IPS-20b (cell line): ENCODE data around the gene H3-3A.

Experiments used
- H3K27ac ChIP-seq: one replicate; pipeline ENCODE4 v1.5.1; 2013; ENCODE audit warnings: low read length
- H3K27me3 ChIP-seq: 2 replicates; pipeline ENCODE4 v1.6.1; 2013; ENCODE audit warnings: mild to moderate bottlenecking, low read length, inconsistent platforms; ENCODE audit not compliant: insufficient read depth
- H3K36me3 ChIP-seq: 2 replicates; pipeline ENCODE4 v1.6.1; 2013; ENCODE audit warnings: low read depth, mild to moderate bottlenecking, inconsistent platforms, low read length, moderate library complexity; ENCODE audit not compliant: insufficient read depth
- H3K4me1 ChIP-seq: 2 replicates; pipeline ENCODE4 v1.6.1; 2013; ENCODE audit warnings: mild to moderate bottlenecking, control low read depth, inconsistent platforms, low read length, moderate library complexity; ENCODE audit not compliant: insufficient read depth
- H3K4me3 ChIP-seq: 2 replicates; pipeline ENCODE4 v1.5.1; 2013; ENCODE audit warnings: mild to moderate bottlenecking, low read length, inconsistent platforms
- H3K9ac ChIP-seq: 2 replicates; pipeline ENCODE4 v1.6.1; 2013; ENCODE audit warnings: low read depth, mild to moderate bottlenecking, inconsistent platforms, low read length, moderate library complexity
- H3K9me3 ChIP-seq: 2 replicates; pipeline ENCODE4 v1.6.1; 2013; ENCODE audit warnings: mild to moderate bottlenecking, low read depth, low read length, inconsistent platforms; ENCODE audit not compliant: insufficient read depth

H3-3A gene

DNA sequence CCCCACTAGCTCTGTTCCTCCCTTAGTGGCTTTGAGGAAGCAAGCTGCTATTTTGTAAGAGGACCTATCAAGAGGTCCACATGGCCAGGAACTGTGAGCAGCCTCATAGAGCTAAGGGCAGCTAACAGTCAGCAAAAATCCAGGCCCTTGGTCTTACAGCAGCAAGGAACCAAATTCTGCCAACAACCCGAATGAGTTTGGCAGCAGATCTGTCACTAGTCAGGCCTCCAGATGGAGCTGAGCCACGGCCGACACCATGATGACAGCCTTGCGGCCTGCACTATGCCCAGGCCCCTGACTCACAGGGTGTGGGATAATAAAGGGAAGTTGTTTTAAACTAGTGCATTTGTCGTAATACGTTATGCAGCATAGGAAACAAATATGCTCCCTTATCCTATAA is 28.0 kb upstream of the H3-3A start:
- Histone ChIP-seq H3K27me3 (no peaks in the 10 kb centered on the region), H3K9ac (no peak overlapping the region), H3K36me3 (no peaks in the 10 kb centered on the region), H3K9me3 (no peaks in the 10 kb centered on the region), H3K4me3 (no peak overlapping the region), H3K27ac (no peak overlapping the region), H3K4me1 (no peaks in the 10 kb centered on the region)

GRCh38 chr1:226035915-226036314 is 26.6 kb upstream of the H3-3A start:
- no peak overlapping the region for H3K4me3 ChIP-seq
- H3K9ac ChIP-seq = no peak overlapping the region
- H3K9me3 ChIP-seq = no peaks in the 10 kb centered on the region
- no peaks in the 10 kb centered on the region; the same call in 1 of the 2 replicates for H3K27me3 ChIP-seq
- no peak overlapping the region for H3K27ac ChIP-seq
- H3K4me1 ChIP-seq = no peaks in the 10 kb centered on the region
- no peaks in the 10 kb centered on the region for H3K36me3 ChIP-seq

GRCh38 chr1:226038661-226039060 is 23.9 kb upstream of the H3-3A start:
- no peak overlapping the region for H3K27ac ChIP-seq
- no peaks in the 10 kb centered on the region; the same call in 1 of the 2 replicates for H3K27me3 ChIP-seq

DNA sequence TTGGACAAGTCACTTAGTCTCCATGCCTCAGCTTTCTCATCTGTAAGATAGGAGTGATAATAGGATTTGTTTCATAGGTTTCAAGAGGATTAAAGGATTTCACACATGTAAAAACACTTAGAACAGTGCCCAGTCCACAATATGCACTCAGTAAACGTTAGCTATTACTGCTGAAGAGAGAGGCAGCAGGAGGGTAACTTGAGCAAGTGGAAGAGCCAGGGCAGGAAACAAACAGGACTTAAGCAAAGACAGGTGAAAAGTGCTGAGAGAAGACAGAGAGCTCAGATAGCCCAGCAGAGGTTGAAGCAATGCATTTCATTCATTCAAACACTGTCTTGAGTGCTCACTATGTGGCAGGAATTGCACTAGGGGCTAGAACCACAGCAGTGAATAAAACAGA is 21.1 kb upstream of the H3-3A start:
- Histone ChIP-seq H3K4me1 (no peaks in the 10 kb centered on the region), H3K9me3 (no peaks in the 10 kb centered on the region), H3K4me3 (no peak overlapping the region), H3K27ac (no peak overlapping the region), H3K36me3 (no peaks in the 10 kb centered on the region), H3K27me3 (no peaks in the 10 kb centered on the region; the same call in 1 of the 2 replicates), H3K9ac (no peak overlapping the region)

More at GRCh38 chr1:226038661-226039060, 23.9 kb upstream of the H3-3A start:
- H3K9me3 ChIP-seq = no peaks in the 10 kb centered on the region
- H3K36me3 ChIP-seq = no peaks in the 10 kb centered on the region
- H3K4me3 ChIP-seq = no peak overlapping the region
- no peak overlapping the region for H3K9ac ChIP-seq
- H3K4me1 ChIP-seq = no peaks in the 10 kb centered on the region

- Histone ChIP-seq H3K27me3 (no peaks in the 10 kb centered on the region; the same call in 1 of the 2 replicates), H3K9me3 (no peaks in the 10 kb centered on the region), H3K36me3 (no peaks in the 10 kb centered on the region), H3K4me1 (no peaks in the 10 kb centered on the region), H3K27ac (no peak overlapping the region), H3K9ac (no peak overlapping the region), H3K4me3 (no peak overlapping the region)
These were observed 17.9 kb upstream of the H3-3A start for GRCh38 chr1:226044514-226045101.

DNA sequence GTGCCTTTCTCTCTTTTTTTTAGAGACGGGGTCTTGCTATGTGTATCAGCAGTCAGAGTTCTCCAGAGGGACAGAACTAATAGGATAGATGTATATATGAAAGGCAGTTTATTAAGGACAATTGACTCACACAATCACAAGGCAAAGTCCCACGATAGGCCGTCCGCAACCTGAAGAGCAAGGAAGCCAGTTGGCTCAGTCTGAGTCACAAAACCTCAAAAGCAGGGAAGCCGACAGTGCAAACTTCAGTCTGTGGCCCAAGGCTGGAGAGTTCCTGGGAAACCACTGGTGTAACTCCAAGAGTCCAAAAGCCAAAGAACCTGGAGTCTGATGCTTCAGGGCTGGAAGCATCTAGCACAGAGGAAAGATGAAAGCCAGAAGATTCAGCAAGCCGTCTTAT is 16.3 kb upstream of the H3-3A start:
- no peak overlapping the region for H3K27ac ChIP-seq
- no peaks in the 10 kb centered on the region for H3K4me1 ChIP-seq
- no peaks in the 10 kb centered on the region for H3K27me3 ChIP-seq
- no peak overlapping the region for H3K9ac ChIP-seq
- no peak overlapping the region for H3K4me3 ChIP-seq
- no peaks in the 10 kb centered on the region for H3K9me3 ChIP-seq
- H3K36me3 ChIP-seq = no peaks in the 10 kb centered on the region

- no peak overlapping the region for H3K27ac ChIP-seq
These were observed 15.0 kb upstream of the H3-3A start for GRCh38 chr1:226047495-226047894.

DNA sequence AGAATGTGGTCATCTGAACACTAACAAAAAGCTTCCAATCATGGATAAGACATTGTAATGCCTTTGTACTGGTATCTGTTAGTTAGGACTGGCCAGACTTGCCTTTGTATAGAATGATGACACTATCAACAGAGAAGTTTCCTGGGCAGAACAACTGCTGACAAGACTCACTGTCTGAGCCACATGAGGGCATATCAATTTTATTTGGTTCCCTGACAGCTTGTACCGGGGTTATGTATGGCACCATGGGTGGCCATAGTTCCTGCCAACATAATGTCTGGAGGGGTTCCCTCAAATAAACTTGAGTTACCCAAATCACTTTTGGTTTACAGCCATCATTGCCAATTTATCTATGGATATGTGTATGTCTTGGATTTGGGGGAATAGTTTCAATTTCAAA is 13.6 kb upstream of the H3-3A start:
- Histone ChIP-seq H3K4me1 (no peaks in the 10 kb centered on the region), H3K9me3 (no peaks in the 10 kb centered on the region), H3K9ac (no peak overlapping the region), H3K27me3 (no peaks in the 10 kb centered on the region), H3K36me3 (no peaks in the 10 kb centered on the region), H3K4me3 (no peak overlapping the region), H3K27ac (no peak overlapping the region)

More at GRCh38 chr1:226047495-226047894, 15.0 kb upstream of the H3-3A start:
- Histone ChIP-seq H3K4me1 (no peaks in the 10 kb centered on the region), H3K9ac (no peak overlapping the region), H3K4me3 (no peak overlapping the region), H3K36me3 (no peaks in the 10 kb centered on the region), H3K27me3 (no peaks in the 10 kb centered on the region), H3K9me3 (no peaks in the 10 kb centered on the region)

DNA sequence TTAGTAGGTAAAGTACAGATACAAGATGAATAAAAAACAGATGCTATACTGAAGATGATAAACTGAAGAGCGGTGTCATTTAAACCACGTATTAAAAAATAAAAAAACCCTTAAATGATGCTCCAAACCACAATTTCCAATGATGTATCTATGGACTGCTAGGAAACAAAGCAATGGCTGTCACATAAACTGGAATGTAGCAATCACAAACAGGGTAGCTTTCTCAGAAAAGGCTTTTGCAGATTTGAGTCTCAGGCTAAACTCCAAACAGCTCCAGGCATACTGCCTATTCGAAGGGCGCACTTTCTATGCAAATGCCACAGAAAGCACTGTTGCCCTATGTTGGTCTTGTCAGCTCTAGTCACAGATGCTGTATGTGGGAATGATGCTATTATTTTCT is 12.4 kb upstream of the H3-3A start:
- peaks cover 4% of the 10 kb centered on the region; the same call in 1 of the 2 replicates for H3K4me1 ChIP-seq
- no peak overlapping the region for H3K27ac ChIP-seq
- no peaks in the 10 kb centered on the region for H3K36me3 ChIP-seq
- no peak overlapping the region for H3K9ac ChIP-seq
- no peaks in the 10 kb centered on the region for H3K27me3 ChIP-seq
- no peaks in the 10 kb centered on the region for H3K9me3 ChIP-seq
- H3K4me3 ChIP-seq = no peak overlapping the region

DNA sequence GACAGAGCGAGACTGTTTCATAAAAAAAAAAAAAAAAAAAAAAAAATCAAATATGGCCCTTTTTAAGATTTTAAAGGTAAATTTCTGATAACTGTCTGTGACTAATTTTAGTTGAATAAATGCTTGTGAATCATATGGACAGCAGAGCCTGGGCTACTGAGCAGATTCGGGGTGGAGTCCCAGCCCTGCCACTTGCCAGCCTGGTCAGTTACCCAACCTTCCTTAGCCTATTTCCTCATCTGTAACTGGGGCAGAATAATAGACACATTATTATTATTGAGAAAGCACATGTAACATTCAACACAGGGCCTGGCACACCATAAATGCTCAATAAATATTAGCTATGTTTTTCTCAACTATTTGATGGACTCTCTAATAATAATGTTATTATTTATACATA is 11.2 kb upstream of the H3-3A start:
- Histone ChIP-seq H3K27me3 (no peaks in the 10 kb centered on the region), H3K27ac (no peak overlapping the region), H3K4me1 (peaks cover 4% of the 10 kb centered on the region; the same call in 1 of the 2 replicates), H3K9ac (no peak overlapping the region), H3K4me3 (no peak overlapping the region), H3K9me3 (no peaks in the 10 kb centered on the region), H3K36me3 (no peaks in the 10 kb centered on the region)

- Histone ChIP-seq H3K4me3 (no peak overlapping the region), H3K9me3 (no peaks in the 10 kb centered on the region), H3K27ac (no peak overlapping the region), H3K4me1 (peaks cover 4% of the 10 kb centered on the region; the same call in 1 of the 2 replicates), H3K27me3 (no peaks in the 10 kb centered on the region), H3K9ac (no peak overlapping the region), H3K36me3 (no peaks in the 10 kb centered on the region)
These were observed 10.5 kb upstream of the H3-3A start for GRCh38 chr1:226052061-226052460.

- no peak overlapping the region for H3K4me3 ChIP-seq
- H3K9ac ChIP-seq = no peak overlapping the region
- H3K27ac ChIP-seq = no peak overlapping the region
These were observed 7.8 kb upstream of the H3-3A start for GRCh38 chr1:226054519-226055327.

More at GRCh38 chr1:226054519-226055327, 7.8 kb upstream of the H3-3A start:
- Histone ChIP-seq H3K36me3 (peaks cover 5% of the 10 kb centered on the region; the same call in 1 of the 2 replicates), H3K9me3 (no peaks in the 10 kb centered on the region), H3K27me3 (no peaks in the 10 kb centered on the region), H3K4me1 (peaks cover 4% of the 10 kb centered on the region; the same call in 1 of the 2 replicates)
